ENCODE results near the gene SPSB1. TPM values are rescaled to one million over a fixed set of nuclear protein-coding genes. Genes with fewer than 3 reads are reported as not detected.

The SPSB1 gene
- total RNA-seq, 1 experiment from 2014 or later = 2.9 TPM

DNA sequence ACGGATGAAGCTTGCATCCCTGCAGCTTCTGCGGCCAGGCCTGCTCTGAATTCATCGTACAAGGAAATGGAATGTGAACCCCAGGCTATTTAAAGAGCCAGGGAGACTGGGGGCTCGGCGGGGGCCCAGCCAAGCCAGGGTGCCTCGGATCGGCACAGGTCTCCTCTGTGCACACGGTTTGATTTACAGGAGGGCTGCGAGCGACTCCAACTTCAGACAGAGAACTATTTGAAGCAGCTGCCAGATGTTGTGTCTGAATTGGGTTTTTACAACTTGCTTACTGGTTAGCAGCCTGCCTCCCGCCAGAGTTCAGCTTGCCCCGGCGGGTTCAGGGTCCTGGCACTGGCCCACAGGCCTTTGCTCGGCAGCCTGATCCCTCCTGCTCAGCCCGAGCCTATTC, 83.2 kb downstream of the SPSB1 start:
- H3K14ac ChIP-seq (ENCODE audit: insufficient read depth, low read length) = no peak overlapping the region
- H3K27ac Mint-ChIP-seq = no peak overlapping the region
- H3K27me3 ChIP-seq (ENCODE audit: insufficient read depth, low read length) = no peaks in the 10 kb centered on the region
- no peaks in the 10 kb centered on the region; the same call in 1 of the 2 replicates for H3K4me1 ChIP-seq (ENCODE audit: insufficient read depth, low read length)
- H3T11ph ChIP-seq (ENCODE audit: low read length) = no peak overlapping the region
- H2BK120ac ChIP-seq (ENCODE audit: low read depth, low read length, poor library complexity, severe bottlenecking) = no peak overlapping the region
- TF ChIP-seq, protein P1, sequence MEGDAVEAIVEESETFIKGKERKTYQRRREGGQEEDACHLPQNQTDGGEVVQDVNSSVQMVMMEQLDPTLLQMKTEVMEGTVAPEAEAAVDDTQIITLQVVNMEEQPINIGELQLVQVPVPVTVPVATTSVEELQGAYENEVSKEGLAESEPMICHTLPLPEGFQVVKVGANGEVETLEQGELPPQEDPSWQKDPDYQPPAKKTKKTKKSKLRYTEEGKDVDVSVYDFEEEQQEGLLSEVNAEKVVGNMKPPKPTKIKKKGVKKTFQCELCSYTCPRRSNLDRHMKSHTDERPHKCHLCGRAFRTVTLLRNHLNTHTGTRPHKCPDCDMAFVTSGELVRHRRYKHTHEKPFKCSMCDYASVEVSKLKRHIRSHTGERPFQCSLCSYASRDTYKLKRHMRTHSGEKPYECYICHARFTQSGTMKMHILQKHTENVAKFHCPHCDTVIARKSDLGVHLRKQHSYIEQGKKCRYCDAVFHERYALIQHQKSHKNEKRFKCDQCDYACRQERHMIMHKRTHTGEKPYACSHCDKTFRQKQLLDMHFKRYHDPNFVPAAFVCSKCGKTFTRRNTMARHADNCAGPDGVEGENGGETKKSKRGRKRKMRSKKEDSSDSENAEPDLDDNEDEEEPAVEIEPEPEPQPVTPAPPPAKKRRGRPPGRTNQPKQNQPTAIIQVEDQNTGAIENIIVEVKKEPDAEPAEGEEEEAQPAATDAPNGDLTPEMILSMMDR (conservative IDR thresholded peaks at IDR 0.05) = no peak
- H2BK20ac ChIP-seq (ENCODE audit: low read depth, low read length, poor library complexity, severe bottlenecking) = no peak overlapping the region
- H2AK5ac ChIP-seq (ENCODE audit: insufficient read length, low read length) = no peak overlapping the region
- H4K8ac ChIP-seq (replicated peaks; ENCODE audit: insufficient read length, low read depth, low read length) = no peak overlapping the region
- H3K9me3 Mint-ChIP-seq = no peaks in the 10 kb centered on the region; a peak in 1 of 5 replicates
- H3K79me2 ChIP-seq (ENCODE audit: insufficient read depth, low read length) = no peaks in the 10 kb centered on the region
- no peak overlapping the region for H3K27ac ChIP-seq (ENCODE audit: insufficient read length, low read depth, low read length)
- no peaks in the 10 kb centered on the region for H3K36me3 Mint-ChIP-seq (ENCODE audit: insufficient read depth in 1 of 3, low read depth in 3 of 3)
- no peaks in the 10 kb centered on the region for H3K9me3 ChIP-seq (ENCODE audit: control insufficient read depth, low read depth, low read length)
- no CpG with 5 or more reads among the region's 15 CpGs for WGBS (ENCODE audit: extremely low coverage, insufficient read length, low lambda C conversion rate)
- no peaks in the 10 kb centered on the region; the same call in 1 of the 2 replicates for H3K27me3 Mint-ChIP-seq (ENCODE audit: low read depth)
- no peak overlapping the region for H4K91ac ChIP-seq (ENCODE audit: insufficient read length, low read depth, low read length)
- H3K79me1 ChIP-seq (ENCODE audit: insufficient read depth, low read depth, low read length, poor library complexity, severe bottlenecking) = no peaks in the 10 kb centered on the region
- no peak overlapping the region for H2AFZ ChIP-seq (ENCODE audit: low read length)
- no peaks in the 10 kb centered on the region for H3K23me2 ChIP-seq (ENCODE audit: insufficient read length, low read depth, low read length, poor library complexity, severe bottlenecking)
- H3K23ac ChIP-seq (ENCODE audit: insufficient read length, low read depth, low read length) = no peak overlapping the region
- H4K5ac ChIP-seq (ENCODE audit: insufficient read length, low read depth, low read length) = no peak overlapping the region
- H3K9ac ChIP-seq (ENCODE audit: extremely low read depth, insufficient read length, low read length) = no peak overlapping the region
- H4K20me1 ChIP-seq (ENCODE audit: control insufficient read depth, insufficient read depth, insufficient read length) = no peaks in the 10 kb centered on the region
- no peak overlapping the region for H3K4me3 Mint-ChIP-seq
- H2BK12ac ChIP-seq (ENCODE audit: insufficient read length, low read depth, low read length) = no peak overlapping the region
- H2BK5ac ChIP-seq (ENCODE audit: insufficient read length, low read length) = no peak overlapping the region
- no peak overlapping the region for H2BK15ac ChIP-seq (ENCODE audit: low read depth, low read length)
- no peak overlapping the region for H3K4ac ChIP-seq (ENCODE audit: low read depth, low read length)
- H3K56ac ChIP-seq (ENCODE audit: insufficient read length, low read depth, low read length) = no peak overlapping the region
- DNase-seq = no peak
- no peak overlapping the region for H3K18ac ChIP-seq (ENCODE audit: insufficient read length, low read depth, low read length)
- H3K4me1 Mint-ChIP-seq = peaks cover 3 to 16% of the 10 kb centered on the region in 2 experiments
- H3K4me2 ChIP-seq (ENCODE audit: insufficient read depth, insufficient read length, low read length) = no peak overlapping the region

Measured in H9 (cell line).